HG02759 (cell line): ENCODE data around the gene LCA5L.

Experiments used
- ATAC-seq: cut with Tn5 transposase; IDR thresholded peaks from one replicate; pipeline ENCODE4 v1.9.1; 2021; ENCODE audit warnings: mild to moderate bottlenecking, moderate library complexity; ENCODE audit not compliant: unreplicated experiment

The LCA5L gene

DNA sequence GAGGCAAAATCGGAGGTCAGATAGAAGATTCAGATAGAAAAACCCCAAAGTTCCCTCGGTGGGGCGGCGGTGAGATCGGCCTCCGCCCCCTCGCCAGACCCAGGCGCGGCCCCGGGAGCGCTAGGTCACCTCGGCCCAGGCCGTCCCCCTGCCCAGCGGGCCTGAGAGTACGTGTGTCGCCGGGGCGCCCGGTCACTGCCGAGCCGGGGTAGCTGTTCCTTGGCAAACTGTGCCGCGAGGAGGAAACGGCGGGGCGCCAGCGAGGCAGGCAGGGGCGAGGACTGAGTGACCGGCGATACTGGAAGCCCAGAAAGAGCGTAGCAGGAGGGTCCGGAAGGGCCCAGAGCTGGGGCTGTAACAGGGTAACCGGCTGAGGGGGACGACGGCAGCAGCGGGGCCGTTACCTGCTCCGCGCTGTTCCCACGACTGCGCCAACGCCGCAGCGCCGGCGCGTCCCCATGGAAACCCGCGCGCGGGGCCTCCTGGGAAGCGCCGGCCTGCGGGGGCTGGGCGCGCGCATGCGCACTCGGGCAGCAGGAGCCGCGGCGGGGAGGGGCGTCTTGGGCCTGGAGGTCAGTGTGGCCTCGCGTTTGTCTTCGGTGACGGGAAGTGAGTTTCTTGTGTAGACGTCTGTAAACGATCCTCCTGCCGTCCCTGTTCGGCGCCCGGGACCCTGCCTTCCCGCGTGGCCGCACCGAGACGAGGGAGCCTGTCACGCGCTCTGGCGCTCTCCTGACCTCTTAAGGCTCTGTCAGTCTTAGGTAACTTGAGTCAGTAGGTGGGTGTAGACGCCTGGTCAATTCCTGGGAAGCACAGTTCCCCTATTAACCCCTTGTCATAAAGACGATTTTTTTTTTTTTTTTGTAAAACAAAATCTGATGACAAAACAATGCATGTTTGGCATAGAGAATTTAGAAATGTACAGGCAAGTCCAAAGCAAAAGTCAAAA is at the start of gene LCA5L:
Gene LCA5L, minus strand, starts transcription at position 458 of the 949 bp plus-strand sequence. CDS start 17,285 bp downstream, outside the sequence.
- ATAC-seq: peak; percentile 94

- ATAC-seq: no peak
Measured at GRCh38 chr21:39489380-39489924, 43.9 kb upstream of the LCA5L start.

GRCh38 chr21:39484711-39485276 is 39.2 kb upstream of the LCA5L start:
- ATAC-seq: no peak

- no peak for ATAC-seq
Measured at GRCh38 chr21:39483917-39484316, 38.3 kb upstream of the LCA5L start.

DNA sequence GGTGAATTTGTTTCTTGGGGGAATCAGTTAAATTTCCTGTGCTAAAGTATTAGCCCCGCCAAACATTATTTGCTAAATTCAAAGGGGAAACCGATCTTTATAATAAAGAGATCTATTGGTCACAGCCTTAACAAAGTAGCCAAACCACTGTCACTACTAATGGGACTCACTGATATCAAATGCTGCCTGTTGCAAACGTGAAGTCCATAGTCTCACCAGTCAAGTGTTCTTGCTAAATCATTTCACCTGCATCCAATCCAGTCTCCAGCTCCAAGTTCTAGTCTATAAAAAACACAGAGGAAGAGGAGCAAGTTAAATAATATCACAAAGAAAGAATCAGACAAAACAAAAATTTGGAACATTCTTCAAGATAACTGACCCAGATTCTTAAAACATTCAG is 36.3 kb upstream of the LCA5L start:
- ATAC-seq: no peak

- no peak for ATAC-seq
Measured at GRCh38 chr21:39480271-39480670, 34.7 kb upstream of the LCA5L start.

DNA sequence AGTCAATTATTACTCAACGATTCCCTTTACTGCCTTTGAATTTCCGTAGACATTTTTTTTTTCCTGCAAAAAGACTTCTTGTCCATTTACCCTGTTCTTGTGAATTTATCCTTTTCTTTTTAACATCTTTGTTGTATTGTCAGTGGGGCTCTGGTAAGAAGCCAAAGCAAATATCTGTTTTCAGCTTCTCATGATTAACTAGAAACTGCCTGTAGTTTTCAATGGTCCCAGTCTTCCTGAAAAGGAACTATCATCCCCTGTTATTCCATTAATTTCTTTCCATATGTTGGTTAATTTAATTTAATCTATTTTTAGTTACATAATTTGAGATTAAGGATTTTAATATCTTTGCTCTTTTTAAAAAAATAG is 34.2 kb upstream of the LCA5L start:
- no peak for ATAC-seq

DNA sequence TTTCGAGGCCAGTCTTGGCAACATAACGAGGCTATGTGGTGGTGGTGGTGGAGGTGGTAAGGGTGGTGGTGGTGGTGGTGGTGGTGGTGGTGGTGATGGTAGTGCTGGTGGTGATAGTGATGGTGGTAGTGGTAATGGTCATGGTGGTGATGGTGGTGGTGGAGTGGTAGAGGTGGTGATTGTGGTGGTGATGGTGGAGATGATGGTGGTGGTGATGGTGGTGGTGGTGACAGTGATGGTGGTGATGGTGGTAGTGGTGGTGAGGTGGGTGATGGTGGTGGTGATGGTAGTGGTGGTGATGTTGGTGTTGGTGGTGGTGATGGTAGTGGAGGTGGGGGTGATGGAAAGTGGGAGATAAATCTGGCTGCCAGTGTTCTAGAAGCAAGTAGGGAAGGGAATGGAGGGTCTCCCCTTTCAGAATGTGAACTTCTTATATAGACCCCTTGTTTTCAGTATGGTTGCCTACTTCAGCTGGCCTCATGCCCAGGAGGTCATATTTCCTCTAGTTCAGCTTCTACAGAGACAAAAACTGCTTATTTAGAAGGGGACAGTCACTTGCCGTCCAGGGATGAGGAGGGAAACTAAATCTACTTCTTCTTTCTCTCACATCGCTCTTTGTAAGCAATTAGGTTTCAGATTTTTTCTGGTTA is 33.7 kb upstream of the LCA5L start:
- no peak for ATAC-seq

- ATAC-seq: no peak
Measured at GRCh38 chr21:39474611-39475010, 29.0 kb upstream of the LCA5L start.

DNA sequence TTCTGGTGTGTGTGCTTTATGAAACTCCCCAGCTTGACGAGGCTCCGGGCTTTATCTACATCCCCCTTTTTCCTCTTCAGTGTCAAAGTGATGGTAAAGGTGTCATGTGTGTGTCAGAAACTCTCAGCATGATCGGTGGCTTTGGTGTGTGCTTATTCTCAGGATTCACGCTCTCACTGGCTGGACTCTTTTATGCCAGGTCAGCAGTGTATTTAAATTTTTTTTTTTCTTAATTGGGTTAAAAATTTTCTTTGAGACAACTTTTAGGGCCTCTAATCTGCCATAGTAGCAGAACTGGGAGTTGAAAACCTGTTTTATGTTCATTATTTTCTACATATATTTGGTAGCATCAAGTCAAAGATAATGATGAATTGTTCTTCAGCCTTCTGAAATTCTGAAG is 27.2 kb upstream of the LCA5L start:
- no peak for ATAC-seq

DNA sequence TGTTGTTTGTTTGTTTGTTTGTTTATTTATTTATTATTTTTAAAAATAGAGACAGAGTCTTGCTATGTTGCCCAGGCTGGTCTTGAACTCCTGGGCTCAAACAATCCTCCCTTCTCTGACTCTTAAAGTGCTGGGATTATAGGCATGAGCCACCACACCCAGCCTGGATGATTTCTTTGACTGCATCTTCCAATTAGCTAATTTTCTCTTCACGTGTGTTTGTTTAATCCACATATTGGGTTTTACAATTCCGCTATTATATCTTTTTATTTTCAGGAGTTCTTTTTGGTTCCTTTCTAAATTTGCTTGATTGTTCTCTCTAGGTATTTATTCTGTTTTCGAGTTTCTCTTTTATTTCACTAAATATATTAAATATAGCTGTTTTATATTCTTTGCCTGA is 26.0 kb upstream of the LCA5L start:
- ATAC-seq: no peak

GRCh38 chr21:39468559-39468958 is 23.0 kb upstream of the LCA5L start:
- no peak for ATAC-seq

GRCh38 chr21:39467746-39468145 is 22.2 kb upstream of the LCA5L start:
- no peak for ATAC-seq

GRCh38 chr21:39466584-39466983 is 21.0 kb upstream of the LCA5L start:
- no peak for ATAC-seq

DNA sequence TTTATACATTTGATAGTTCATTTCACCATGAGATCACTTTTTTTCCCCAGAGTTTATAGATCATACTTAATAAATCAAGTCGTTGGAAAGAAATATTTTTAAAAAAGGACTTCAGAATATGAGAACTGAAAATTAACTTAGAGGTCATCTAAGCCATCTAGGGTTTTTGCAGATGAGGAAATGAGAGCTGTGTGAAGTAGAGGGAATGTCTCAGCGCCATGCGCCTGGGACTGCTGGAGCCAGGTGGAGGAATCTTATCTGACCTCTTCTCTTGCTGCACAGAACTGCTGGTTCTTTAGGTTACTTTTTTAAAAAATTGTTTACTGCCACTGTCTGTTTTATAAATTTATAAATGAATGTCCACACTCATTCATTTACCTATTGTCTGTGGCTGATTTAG is 17.7 kb upstream of the LCA5L start:
- ATAC-seq: no peak

- peak; percentile 80 for ATAC-seq
Measured at GRCh38 chr21:39461419-39461818, 15.8 kb upstream of the LCA5L start.

DNA sequence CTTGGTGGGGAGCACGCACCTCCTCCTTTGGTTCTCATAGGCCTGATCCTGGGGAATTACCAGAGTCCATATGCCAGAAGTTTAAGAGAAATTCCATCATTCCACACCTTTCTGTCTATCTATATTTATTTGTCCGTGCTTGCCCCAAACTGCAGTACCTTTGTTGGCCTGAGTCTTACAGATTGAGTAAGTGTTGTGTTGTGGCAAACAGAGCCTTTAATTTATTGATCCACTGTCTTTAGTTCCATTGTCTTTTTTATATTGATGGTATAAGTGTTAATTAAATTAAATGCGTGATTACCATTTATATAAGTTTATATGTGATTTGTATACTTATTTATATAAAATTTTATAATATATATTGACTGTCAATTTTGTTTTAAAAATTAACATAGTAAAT is 11.1 kb upstream of the LCA5L start:
- ATAC-seq: no peak

DNA sequence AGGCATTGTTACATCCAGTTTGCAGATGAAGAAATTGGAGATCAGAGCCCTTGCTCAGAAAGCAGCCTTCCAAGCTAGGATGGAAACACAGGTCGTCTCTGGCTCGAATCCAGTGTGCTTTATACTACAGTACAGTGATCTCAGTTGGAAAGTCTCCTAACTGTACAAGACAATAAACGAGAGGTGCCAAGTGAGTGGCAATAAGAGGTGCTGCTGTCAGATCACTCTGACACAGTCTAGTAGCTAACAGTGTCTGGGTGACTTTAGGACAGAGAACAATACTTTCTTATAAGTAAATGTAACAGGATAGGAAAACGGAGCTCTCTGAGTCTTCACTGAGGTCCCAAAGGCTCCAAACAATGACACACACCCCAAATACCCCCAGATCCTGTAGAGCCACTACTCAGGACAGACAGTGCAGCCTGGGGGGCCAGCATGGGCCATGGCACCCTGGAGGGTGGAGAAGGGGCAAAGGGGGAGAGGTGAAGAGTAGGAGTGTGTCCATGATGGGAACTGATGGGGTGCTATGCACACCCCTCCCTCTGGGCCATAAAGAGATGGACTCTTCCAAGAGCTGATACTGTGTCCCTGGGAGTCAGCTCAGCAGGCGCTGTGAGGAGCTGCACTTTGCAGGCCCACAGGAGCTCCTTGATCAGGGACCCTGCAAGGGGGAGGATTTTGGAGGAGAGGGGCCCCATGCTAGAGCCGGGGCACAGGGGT is 9.5 kb upstream of the LCA5L start:
- no peak for ATAC-seq

- no peak for ATAC-seq
Measured at GRCh38 chr21:39453571-39454179, 8.1 kb upstream of the LCA5L start.

GRCh38 chr21:39452970-39453342 is 7.4 kb upstream of the LCA5L start:
- no peak for ATAC-seq
